Measurements from ENCODE around the gene LHFPL3.

DNA sequence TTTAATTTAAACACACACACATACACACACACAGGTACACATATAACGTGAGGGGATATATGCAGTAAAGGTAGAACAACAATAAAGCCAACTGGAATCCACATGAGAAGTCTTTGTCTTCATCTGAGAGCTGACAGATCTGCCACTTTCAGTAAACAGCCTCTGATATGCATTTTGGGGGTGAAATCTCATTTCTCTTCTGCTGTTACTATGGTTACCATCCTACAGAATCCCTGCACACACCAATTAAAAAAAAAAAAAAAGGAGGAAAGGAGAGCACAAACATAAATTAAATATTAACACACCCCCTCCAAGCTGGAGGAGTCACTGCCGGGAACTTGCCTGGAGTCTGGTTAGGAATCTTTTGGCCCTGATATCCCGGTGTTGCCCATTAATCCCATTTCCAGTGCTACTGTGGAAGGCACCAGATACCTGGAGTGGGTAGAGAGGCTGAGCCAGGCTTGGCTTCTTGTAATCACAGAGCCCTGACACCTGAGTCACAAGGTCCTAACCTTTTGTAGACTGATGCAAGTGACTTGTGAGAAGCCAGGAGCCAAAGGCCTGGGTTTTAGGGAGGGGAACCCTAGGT, 169.1 kb downstream of the LHFPL3 start:
- TF ChIP-seq, protein P1, sequence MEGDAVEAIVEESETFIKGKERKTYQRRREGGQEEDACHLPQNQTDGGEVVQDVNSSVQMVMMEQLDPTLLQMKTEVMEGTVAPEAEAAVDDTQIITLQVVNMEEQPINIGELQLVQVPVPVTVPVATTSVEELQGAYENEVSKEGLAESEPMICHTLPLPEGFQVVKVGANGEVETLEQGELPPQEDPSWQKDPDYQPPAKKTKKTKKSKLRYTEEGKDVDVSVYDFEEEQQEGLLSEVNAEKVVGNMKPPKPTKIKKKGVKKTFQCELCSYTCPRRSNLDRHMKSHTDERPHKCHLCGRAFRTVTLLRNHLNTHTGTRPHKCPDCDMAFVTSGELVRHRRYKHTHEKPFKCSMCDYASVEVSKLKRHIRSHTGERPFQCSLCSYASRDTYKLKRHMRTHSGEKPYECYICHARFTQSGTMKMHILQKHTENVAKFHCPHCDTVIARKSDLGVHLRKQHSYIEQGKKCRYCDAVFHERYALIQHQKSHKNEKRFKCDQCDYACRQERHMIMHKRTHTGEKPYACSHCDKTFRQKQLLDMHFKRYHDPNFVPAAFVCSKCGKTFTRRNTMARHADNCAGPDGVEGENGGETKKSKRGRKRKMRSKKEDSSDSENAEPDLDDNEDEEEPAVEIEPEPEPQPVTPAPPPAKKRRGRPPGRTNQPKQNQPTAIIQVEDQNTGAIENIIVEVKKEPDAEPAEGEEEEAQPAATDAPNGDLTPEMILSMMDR (IDR thresholded peaks at IDR 0.05): no peak
- no peak for TF ChIP-seq POLR2A (IDR thresholded peaks at IDR 0.05)

All from adrenal gland (tissue), 5 donors.